Gastrocnemius medialis (tissue), 4 donors: Measurements from ENCODE around the gene TMEM132D. TPM values are rescaled to one million over a fixed set of nuclear protein-coding genes. Genes with fewer than 3 reads are reported as not detected.

ENCODE experiments used
- ATAC-seq, 2 donors: fragments of 150-250 bp; one replicate each; pipeline ENCODE4 v1.9.1; 2016
- DNase-seq, 2 donors: peaks; one replicate each; pipeline ENCODE4 v3.0.0-alpha.2; 2019
- H3K27ac ChIP-seq, 4 donors: fragments of 200-600 bp; sonication (generic); 1 replicate in 1 of 4; 2 replicates in 3 of 4; pipeline ENCODE4 v1.5.1; 2016 to 2018; ENCODE audit warnings: mild to moderate bottlenecking in 2 of 4, moderate library complexity in 1 of 4
- H3K27me3 ChIP-seq, 3 donors: fragments of 200-600 bp; sonication (generic) in 2 of 3; 1 replicate in 1 of 3; 2 replicates in 2 of 3; pipeline versions ENCODE4 v1.5.1 to v1.6.0; 2016 to 2019; ENCODE audit warnings: mild to moderate bottlenecking in 1 of 3, moderate library complexity in 1 of 3
- H3K36me3 ChIP-seq, 2 donors: fragments of 200-600 bp; sonication (generic) in 1 of 2; one replicate each; pipeline ENCODE4 v1.5.1; 2017 to 2018
- H3K4me1 ChIP-seq, 2 donors: fragments of 200-600 bp; sonication (generic) in 1 of 2; one replicate each; pipeline ENCODE4 v1.5.1; 2016 to 2017; ENCODE audit warnings: mild to moderate bottlenecking in 2 of 2
- H3K4me3 ChIP-seq, 4 donors: fragments of 200-600 bp; sonication (generic) in 3 of 4; 1 replicate in 1 of 4; 2 replicates in 3 of 4; pipeline ENCODE4 v1.5.1; 2016 to 2019; ENCODE audit warnings: mild to moderate bottlenecking in 2 of 4
- H3K9me3 ChIP-seq, 3 donors: fragments of 200-600 bp; sonication (generic) in 2 of 3; 1 replicate in 1 of 3; 2 replicates in 2 of 3; pipeline ENCODE4 v1.5.1; 2016 to 2019
- POLR2A ChIP-seq, 2 donors: fragments of 450-650 bp; IDR thresholded peaks; one replicate each; pipeline ENCODE4 v1.6.1; 2017; ENCODE audit warnings: antibody characterized with exemption in 2 of 2, mild to moderate bottlenecking in 2 of 2, moderate library complexity in 2 of 2
- in situ Hi-C, 4 donors: fragments of 200-750 bp; cut with MboI; loops; one replicate each; pipeline versions ENCODE4 v1.15.0 to v1.8.0; 2017; ENCODE audit warnings: low sequenced_read_pairs in 4 of 4
- intact Hi-C: fragments of 100-400 bp; cut with DNase I; formaldehyde crosslinking; loops from one replicate; pipeline ENCODE4 v1.15.1; 2023; ENCODE audit warnings: low total_unique reads
- total RNA-seq, 4 donors: library from RNA; depleted of rRNA; stranded (reverse); fragments of >200 nt; gene quantifications; one replicate each; pipeline versions ENCODE4 v1.1.0 to v1.2.3, GENCODE V29; 2016
- TF ChIP-seq, protein P1 (sequence below), 5 experiments: fragments of 450-650 bp in 3 of 5; fragments of 200-600 bp in 2 of 5; sonication (generic) in 2 of 5; IDR thresholded peaks in 4 of 5; conservative IDR thresholded peaks in 1 of 5; 1 replicate in 4 of 5; 2 replicates in 1 of 5; pipeline ENCODE4 v1.5.1; 2016 to 2019; ENCODE audit warnings: antibody characterized with exemption in 5 of 5, mild to moderate bottlenecking in 3 of 5, moderate library complexity in 3 of 5

Gene TMEM132D
- total RNA-seq, 4 donors from 2014 or later, result not detected

DNA sequence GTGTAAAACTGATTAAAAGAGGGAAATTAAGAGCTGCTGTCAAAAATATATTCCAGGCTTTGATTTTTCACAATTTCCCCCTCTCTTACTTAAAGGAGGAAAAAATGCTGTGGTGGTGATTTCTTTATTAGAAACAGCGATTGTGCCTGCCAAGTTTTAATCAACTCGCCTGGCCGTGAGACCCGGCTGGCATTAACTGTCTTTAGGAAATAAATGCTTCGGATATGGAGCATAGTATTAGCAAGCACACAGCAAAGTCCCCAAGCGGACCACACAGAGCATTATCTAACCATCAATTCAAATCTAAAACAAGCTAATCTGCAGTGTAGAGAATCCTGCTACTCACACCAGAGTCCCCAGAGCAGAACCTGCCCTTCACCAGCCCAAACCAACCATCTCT, 457.1 kb downstream of the TMEM132D start:
- in situ Hi-C loops, result no loop called here
- Histone ChIP-seq H3K27ac (no peak overlapping the region), H3K36me3 (no peaks in the 10 kb centered on the region), H3K27me3 (no peaks in the 10 kb centered on the region), H3K9me3 (no peaks in the 10 kb centered on the region), H3K4me3 (no peak overlapping the region), H3K4me1 (no peaks in the 10 kb centered on the region)
- ATAC-seq (no peak), DNase-seq (no peak)
- intact Hi-C loops, result no loop called here
- TF ChIP-seq, protein P1, sequence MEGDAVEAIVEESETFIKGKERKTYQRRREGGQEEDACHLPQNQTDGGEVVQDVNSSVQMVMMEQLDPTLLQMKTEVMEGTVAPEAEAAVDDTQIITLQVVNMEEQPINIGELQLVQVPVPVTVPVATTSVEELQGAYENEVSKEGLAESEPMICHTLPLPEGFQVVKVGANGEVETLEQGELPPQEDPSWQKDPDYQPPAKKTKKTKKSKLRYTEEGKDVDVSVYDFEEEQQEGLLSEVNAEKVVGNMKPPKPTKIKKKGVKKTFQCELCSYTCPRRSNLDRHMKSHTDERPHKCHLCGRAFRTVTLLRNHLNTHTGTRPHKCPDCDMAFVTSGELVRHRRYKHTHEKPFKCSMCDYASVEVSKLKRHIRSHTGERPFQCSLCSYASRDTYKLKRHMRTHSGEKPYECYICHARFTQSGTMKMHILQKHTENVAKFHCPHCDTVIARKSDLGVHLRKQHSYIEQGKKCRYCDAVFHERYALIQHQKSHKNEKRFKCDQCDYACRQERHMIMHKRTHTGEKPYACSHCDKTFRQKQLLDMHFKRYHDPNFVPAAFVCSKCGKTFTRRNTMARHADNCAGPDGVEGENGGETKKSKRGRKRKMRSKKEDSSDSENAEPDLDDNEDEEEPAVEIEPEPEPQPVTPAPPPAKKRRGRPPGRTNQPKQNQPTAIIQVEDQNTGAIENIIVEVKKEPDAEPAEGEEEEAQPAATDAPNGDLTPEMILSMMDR (IDR thresholded peaks at IDR 0.05 in 4 of 5, conservative IDR thresholded peaks at IDR 0.05 in 1 of 5), result no peak
- no peak for TF ChIP-seq POLR2A (IDR thresholded peaks at IDR 0.05)

DNA sequence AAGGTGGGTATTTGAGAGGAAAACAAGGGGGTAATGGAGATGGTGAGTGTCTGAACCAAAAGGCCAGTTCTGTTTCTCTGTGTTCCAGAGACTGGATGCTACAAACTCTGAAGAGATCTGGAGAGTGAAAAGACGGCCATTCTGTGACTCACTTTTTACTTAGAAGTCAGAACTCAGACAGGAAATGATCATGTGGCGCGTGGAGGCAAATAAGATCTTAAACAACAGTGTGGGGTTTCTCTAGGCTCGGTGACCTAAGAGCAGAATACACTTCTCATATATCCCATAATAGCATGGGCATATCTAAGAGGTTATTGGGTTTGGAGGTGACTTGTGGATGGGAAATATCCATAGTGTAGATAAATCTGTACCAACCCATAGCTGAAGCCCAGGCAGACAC, 463.5 kb downstream of the TMEM132D start:
- ATAC-seq, result no peak
- no peaks in the 10 kb centered on the region for H3K4me1 ChIP-seq
- no peak overlapping the region for H3K4me3 ChIP-seq
- H3K36me3 ChIP-seq, result no peaks in the 10 kb centered on the region
- H3K27ac ChIP-seq, result no peak overlapping the region
- intact Hi-C loops, result no loop called here
- no peaks in the 10 kb centered on the region for H3K9me3 ChIP-seq
- H3K27me3 ChIP-seq, result no peaks in the 10 kb centered on the region
- no peak for DNase-seq
- no peak for TF ChIP-seq POLR2A (IDR thresholded peaks at IDR 0.05)
- TF ChIP-seq, protein P1 (IDR thresholded peaks at IDR 0.05 in 4 of 5, conservative IDR thresholded peaks at IDR 0.05 in 1 of 5), result no peak
- in situ Hi-C loops, result no loop called here

- intact Hi-C loops, result no loop called here
- no peaks in the 10 kb centered on the region for H3K4me1 ChIP-seq
- H3K27me3 ChIP-seq, result no peaks in the 10 kb centered on the region
- no peak for TF ChIP-seq POLR2A (IDR thresholded peaks at IDR 0.05)
- TF ChIP-seq, protein P1 (IDR thresholded peaks at IDR 0.05 in 4 of 5, conservative IDR thresholded peaks at IDR 0.05 in 1 of 5), result no peak
- no peak overlapping the region for H3K27ac ChIP-seq
- H3K9me3 ChIP-seq, result no peaks in the 10 kb centered on the region
- DNase-seq, result no peak
- no peak overlapping the region for H3K4me3 ChIP-seq
- in situ Hi-C loops, result no loop called here
- H3K36me3 ChIP-seq, result no peaks in the 10 kb centered on the region
- no peak for ATAC-seq
Observed at GRCh38 chr12:129434790-129435189, 469.0 kb downstream of the TMEM132D start.

GRCh38 chr12:129428240-129428936, 475.4 kb downstream of the TMEM132D start:
- Histone ChIP-seq H3K9me3 (no peaks in the 10 kb centered on the region), H3K36me3 (no peaks in the 10 kb centered on the region), H3K4me1 (no peaks in the 10 kb centered on the region), H3K4me3 (no peak overlapping the region), H3K27ac (no peak overlapping the region), H3K27me3 (no peaks in the 10 kb centered on the region)
- in situ Hi-C loops, result no loop called here
- TF ChIP-seq POLR2A (IDR thresholded peaks at IDR 0.05), result no peak
- TF ChIP-seq, protein P1 (IDR thresholded peaks at IDR 0.05 in 4 of 5, conservative IDR thresholded peaks at IDR 0.05 in 1 of 5), result no peak
- ATAC-seq, result no peak
- DNase-seq, result no peak
- intact Hi-C loops, result no loop called here
